GM19467 (cell line): ENCODE data around the gene PPP1R16B.

Experiments used
- ATAC-seq: cut with Tn5 transposase; IDR thresholded peaks from one replicate; pipeline ENCODE4 v1.9.1; 2021; ENCODE audit warnings: mild to moderate bottlenecking, moderate library complexity; ENCODE audit not compliant: unreplicated experiment

Gene PPP1R16B

GRCh38 chr20:38927902-38928578 is 122.5 kb downstream of the PPP1R16B start:
- ATAC-seq: no peak

GRCh38 chr20:38930242-38930569 is 124.7 kb downstream of the PPP1R16B start:
- ATAC-seq: no peak

- ATAC-seq: no peak
Observed at GRCh38 chr20:38931984-38932383, 126.5 kb downstream of the PPP1R16B start.

GRCh38 chr20:38932457-38933120 is 127.1 kb downstream of the PPP1R16B start:
- ATAC-seq: no peak

GRCh38 chr20:38934530-38934929 is 129.0 kb downstream of the PPP1R16B start:
- ATAC-seq: no peak

GRCh38 chr20:38935285-38935684 is 129.8 kb downstream of the PPP1R16B start:
- no peak for ATAC-seq

- ATAC-seq: no peak
Observed at GRCh38 chr20:38935967-38936407, 130.5 kb downstream of the PPP1R16B start.

GRCh38 chr20:38937000-38937399 is 131.5 kb downstream of the PPP1R16B start:
- no peak for ATAC-seq

GRCh38 chr20:38937978-38938473 is 132.5 kb downstream of the PPP1R16B start:
- ATAC-seq: no peak

- no peak for ATAC-seq
Observed at GRCh38 chr20:38939686-38940085, 134.2 kb downstream of the PPP1R16B start.

GRCh38 chr20:38940644-38941043 is 135.1 kb downstream of the PPP1R16B start:
- no peak for ATAC-seq

- no peak for ATAC-seq
Observed at GRCh38 chr20:38941726-38942389, 136.4 kb downstream of the PPP1R16B start.

- no peak for ATAC-seq
Observed at GRCh38 chr20:38945012-38945411, 139.5 kb downstream of the PPP1R16B start.

- no peak for ATAC-seq
Observed at GRCh38 chr20:38946836-38947235, 141.3 kb downstream of the PPP1R16B start.

GRCh38 chr20:38947931-38948362 is 142.4 kb downstream of the PPP1R16B start:
- no peak for ATAC-seq

GRCh38 chr20:38950254-38950653 is 144.8 kb downstream of the PPP1R16B start:
- ATAC-seq: no peak

GRCh38 chr20:38951611-38952010 is 146.1 kb downstream of the PPP1R16B start:
- no peak for ATAC-seq

- no peak for ATAC-seq
Observed at GRCh38 chr20:38952153-38952552, 146.7 kb downstream of the PPP1R16B start.

- ATAC-seq: no peak
Observed at GRCh38 chr20:38953630-38954340, 148.3 kb downstream of the PPP1R16B start.

- ATAC-seq: no peak
Observed at GRCh38 chr20:38957235-38957876, 151.9 kb downstream of the PPP1R16B start.
